WTC11 (cell line): ENCODE data around the gene DOK7. TPM values are rescaled to one million over a fixed set of nuclear protein-coding genes. Genes with fewer than 3 reads are reported as not detected.

ENCODE experiments used
- ATAC-seq: fragments of 200-7000 bp; cut with Tn5 transposase; 2 replicates; pipeline ENCODE4 v1.10.0; 2021; ENCODE audit warnings: mild to moderate bottlenecking, moderate library complexity
- CTCF ChIA-PET: fragments of 300-600 bp; sonication (Branson Sonifier 250); formaldehyde crosslinking; loops from one replicate; lab custom pipeline; 2021; ENCODE audit warnings: antibody characterized with exemption; lab: Charles Lee
- POLR2A ChIA-PET: fragments of 350-600 bp; sonication (Branson Sonifier 250); formaldehyde crosslinking; loops from one replicate; lab custom pipeline; 2021; ENCODE audit warnings: antibody characterized with exemption; lab: Charles Lee
- DNase-seq: peaks from one replicate; pipeline ENCODE4 v3.0.0; 2021; ENCODE audit warnings: low spot score
- H3K27ac Mint-ChIP-seq: 2 replicates; pipeline ENCODE4 v1.8.0; 2021; ENCODE audit warnings: mixed read lengths
- H3K27me3 Mint-ChIP-seq: 2 replicates; pipeline ENCODE4 v1.8.0; 2021; ENCODE audit warnings: low read depth, mild to moderate bottlenecking, moderate library complexity, mixed read lengths
- H3K36me3 Mint-ChIP-seq: 2 replicates; pipeline ENCODE4 v1.8.0; 2021; ENCODE audit warnings: mixed read lengths
- H3K4me1 Mint-ChIP-seq: 2 replicates; pipeline ENCODE4 v1.8.0; 2022; ENCODE audit warnings: mixed read lengths
- H3K4me3 Mint-ChIP-seq: 2 replicates; pipeline ENCODE4 v1.8.0; 2021; ENCODE audit warnings: mild to moderate bottlenecking, moderate library complexity, mixed read lengths
- H3K9me3 Mint-ChIP-seq: 2 replicates; pipeline ENCODE4 v1.8.0; 2021; ENCODE audit warnings: mixed read lengths
- ARID4B ChIP-seq: sonication (generic); formaldehyde crosslinking; IDR thresholded peaks from 2 replicates; pipeline ENCODE4 v1.8.0; 2023; ENCODE audit warnings: missing genetic modification reagents, mild to moderate bottlenecking, borderline replicate concordance
- ETV6 ChIP-seq: sonication (generic); formaldehyde crosslinking; IDR thresholded peaks from 2 replicates; pipeline ENCODE4 v1.8.1; 2022; ENCODE audit warnings: mild to moderate bottlenecking, missing genetic modification reagents
- FOXP4 ChIP-seq: sonication (generic); formaldehyde crosslinking; IDR thresholded peaks from 2 replicates; pipeline ENCODE4 v1.8.0; 2022; ENCODE audit warnings: mild to moderate bottlenecking, missing genetic modification reagents
- GTF2I ChIP-seq: fragments of 250-450 bp; sonication (Bioruptor Pico); conservative IDR thresholded peaks from 2 replicates; pipeline ENCODE4 v1.4.0; 2021; ENCODE audit warnings: mild to moderate bottlenecking
- MXD4 ChIP-seq: fragments of 250-450 bp; sonication (Bioruptor Pico); IDR thresholded peaks from 2 replicates; pipeline ENCODE4 v1.8.0; 2021; ENCODE audit warnings: mild to moderate bottlenecking, moderate library complexity, borderline replicate concordance
- NR3C1 ChIP-seq: sonication (generic); formaldehyde crosslinking; conservative IDR thresholded peaks from 2 replicates; pipeline ENCODE4 v1.8.1; 2023; ENCODE audit warnings: low read depth, mild to moderate bottlenecking, missing genetic modification reagents
- OVOL2 ChIP-seq: fragments of 250-450 bp; sonication (Bioruptor Pico); IDR thresholded peaks from 2 replicates; pipeline ENCODE4 v1.9.0; 2021; ENCODE audit warnings: mild to moderate bottlenecking, borderline replicate concordance
- RELA ChIP-seq: sonication (generic); formaldehyde crosslinking; IDR thresholded peaks from 2 replicates; pipeline ENCODE4 v1.8.1; 2022; ENCODE audit warnings: missing genetic modification reagents, mild to moderate bottlenecking, borderline replicate concordance
- SMAD3 ChIP-seq: sonication (generic); formaldehyde crosslinking; IDR thresholded peaks from 2 replicates; pipeline ENCODE4 v1.8.0; 2022; ENCODE audit warnings: missing genetic modification reagents, mild to moderate bottlenecking, borderline replicate concordance
- TEAD1 ChIP-seq: sonication (generic); formaldehyde crosslinking; IDR thresholded peaks from 2 replicates; pipeline ENCODE4 v1.8.0; 2022; ENCODE audit warnings: mild to moderate bottlenecking, missing genetic modification reagents
- TP53 ChIP-seq: sonication (generic); formaldehyde crosslinking; IDR thresholded peaks from 2 replicates; pipeline ENCODE4 v1.8.1; 2023; ENCODE audit warnings: mild to moderate bottlenecking, missing genetic modification reagents
- ZNF263 ChIP-seq: sonication (generic); formaldehyde crosslinking; IDR thresholded peaks from 2 replicates; pipeline ENCODE4 v1.8.1; 2022; ENCODE audit warnings: low read depth, mild to moderate bottlenecking, moderate library complexity, missing genetic modification reagents
- ZNF416 ChIP-seq: fragments of 250-450 bp; sonication (Bioruptor Pico); IDR thresholded peaks from 2 replicates; pipeline ENCODE4 v1.9.0; 2021; ENCODE audit warnings: mild to moderate bottlenecking, inconsistent platforms
- total RNA-seq: library from RNA; stranded (reverse); gene quantifications from 3 replicates; pipeline ENCODE4 v1.2.3, GENCODE V29; 2021
- TF ChIP-seq, protein P1 (sequence below): sonication (generic); formaldehyde crosslinking; IDR thresholded peaks from 2 replicates; pipeline ENCODE4 v1.8.0; 2022; ENCODE audit warnings: missing genetic modification reagents

Gene DOK7
- total RNA-seq, 1 experiment from 2014 or later = 0.22 TPM

- peaks cover 62% of the 10 kb centered on the region for H3K27me3 Mint-ChIP-seq
- ATAC-seq (no peak), DNase-seq (no peak)
- H3K4me1 Mint-ChIP-seq = peaks cover 21% of the 10 kb centered on the region
- no peak overlapping the region for H3K4me3 Mint-ChIP-seq
- ChIA-PET CTCF (interaction anchor here (1.0 to 2.3 kb wide), 2 partner anchors 153 to 159 kb away, joined by 3 to 10 read pairs; no protein-coding TSS in a partner anchor), POLR2A (no interaction called here)
- H3K9me3 Mint-ChIP-seq = no peaks in the 10 kb centered on the region
- no peaks in the 10 kb centered on the region for H3K36me3 Mint-ChIP-seq
- H3K27ac Mint-ChIP-seq = no peak overlapping the region
- no peak for TF ChIP-seq RELA (CRISPR knock-in tag)
- TF ChIP-seq ETV6 (CRISPR knock-in tag) = no peak
- TF ChIP-seq ZNF263 (CRISPR knock-in tag) = no peak
- TF ChIP-seq FOXP4 (CRISPR knock-in tag) = no peak
- TF ChIP-seq, protein P1, sequence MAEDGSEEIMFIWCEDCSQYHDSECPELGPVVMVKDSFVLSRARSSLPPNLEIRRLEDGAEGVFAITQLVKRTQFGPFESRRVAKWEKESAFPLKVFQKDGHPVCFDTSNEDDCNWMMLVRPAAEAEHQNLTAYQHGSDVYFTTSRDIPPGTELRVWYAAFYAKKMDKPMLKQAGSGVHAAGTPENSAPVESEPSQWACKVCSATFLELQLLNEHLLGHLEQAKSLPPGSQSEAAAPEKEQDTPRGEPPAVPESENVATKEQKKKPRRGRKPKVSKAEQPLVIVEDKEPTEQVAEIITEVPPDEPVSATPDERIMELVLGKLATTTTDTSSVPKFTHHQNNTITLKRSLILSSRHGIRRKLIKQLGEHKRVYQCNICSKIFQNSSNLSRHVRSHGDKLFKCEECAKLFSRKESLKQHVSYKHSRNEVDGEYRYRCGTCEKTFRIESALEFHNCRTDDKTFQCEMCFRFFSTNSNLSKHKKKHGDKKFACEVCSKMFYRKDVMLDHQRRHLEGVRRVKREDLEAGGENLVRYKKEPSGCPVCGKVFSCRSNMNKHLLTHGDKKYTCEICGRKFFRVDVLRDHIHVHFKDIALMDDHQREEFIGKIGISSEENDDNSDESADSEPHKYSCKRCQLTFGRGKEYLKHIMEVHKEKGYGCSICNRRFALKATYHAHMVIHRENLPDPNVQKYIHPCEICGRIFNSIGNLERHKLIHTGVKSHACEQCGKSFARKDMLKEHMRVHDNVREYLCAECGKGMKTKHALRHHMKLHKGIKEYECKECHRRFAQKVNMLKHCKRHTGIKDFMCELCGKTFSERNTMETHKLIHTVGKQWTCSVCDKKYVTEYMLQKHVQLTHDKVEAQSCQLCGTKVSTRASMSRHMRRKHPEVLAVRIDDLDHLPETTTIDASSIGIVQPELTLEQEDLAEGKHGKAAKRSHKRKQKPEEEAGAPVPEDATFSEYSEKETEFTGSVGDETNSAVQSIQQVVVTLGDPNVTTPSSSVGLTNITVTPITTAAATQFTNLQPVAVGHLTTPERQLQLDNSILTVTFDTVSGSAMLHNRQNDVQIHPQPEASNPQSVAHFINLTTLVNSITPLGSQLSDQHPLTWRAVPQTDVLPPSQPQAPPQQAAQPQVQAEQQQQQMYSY (CRISPR knock-in tag) = no peak
- no peak for TF ChIP-seq ZNF416 (CRISPR knock-in tag)
- no peak for TF ChIP-seq ARID4B (CRISPR knock-in tag)
These were observed 14.0 kb downstream of the DOK7 start for GRCh38 chr4:3476936-3477749.

DNA sequence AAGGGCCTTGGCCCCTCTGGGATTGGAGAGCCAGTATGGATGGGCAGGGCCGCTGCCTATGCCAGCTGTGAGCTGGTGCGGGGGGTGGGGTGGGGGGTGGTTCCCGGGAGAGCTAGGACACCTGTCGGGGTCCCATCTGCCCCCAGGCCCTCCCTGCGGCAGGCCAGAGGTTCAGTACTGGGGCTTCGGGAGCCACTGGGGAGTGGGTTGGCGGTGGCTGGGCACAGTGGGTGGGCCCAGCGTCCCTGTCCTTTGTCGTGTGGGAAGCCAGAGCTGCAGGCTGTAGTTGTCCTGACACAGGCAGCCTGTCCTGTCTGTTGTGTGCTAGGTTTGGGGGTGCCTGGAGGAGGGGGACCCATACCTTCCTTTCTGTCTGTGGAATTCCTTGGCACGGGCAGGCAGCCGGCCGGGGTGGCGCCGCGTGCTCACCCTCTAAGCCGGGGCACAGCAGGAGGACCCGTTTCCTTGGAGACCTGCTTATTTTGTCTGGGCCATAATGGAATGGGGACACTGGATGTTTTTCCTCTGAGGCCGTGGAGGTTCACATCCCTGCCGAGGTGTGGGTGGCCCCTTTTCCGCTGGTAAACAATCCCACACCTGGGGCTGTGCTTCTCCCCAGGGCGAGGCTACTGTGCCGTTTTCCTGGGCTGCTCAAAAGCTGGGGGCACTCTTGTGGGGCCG lies 14.8 kb downstream of the DOK7 start:
- Mint-ChIP-seq H3K4me3 (no peak overlapping the region), H3K36me3 (no peaks in the 10 kb centered on the region), H3K27ac (no peak overlapping the region)
- POLR2A ChIA-PET = no interaction called here
- TF ChIP-seq OVOL2 (CRISPR knock-in tag) = no peak
- no peak for TF ChIP-seq MXD4 (CRISPR knock-in tag)
- TF ChIP-seq NR3C1 (CRISPR knock-in tag) = no peak
- TF ChIP-seq TEAD1 = no peak
- no peak for TF ChIP-seq GTF2I (CRISPR knock-in tag)
- TF ChIP-seq TP53 (CRISPR knock-in tag) = no peak
- no peak for TF ChIP-seq SMAD3
- TF ChIP-seq, all 79 proteins: peak for 0
- ATAC-seq (no peak), DNase-seq (no peak)
- CTCF ChIA-PET = interaction anchor here (0.8 to 4.3 kb wide), 4 partner anchors 12 to 159 kb away, joined by 3 to 42 read pairs (median 24); no protein-coding TSS in a partner anchor
- Mint-ChIP-seq H3K4me1 (peaks cover 21% of the 10 kb centered on the region), H3K9me3 (no peaks in the 10 kb centered on the region), H3K27me3 (peaks cover 69% of the 10 kb centered on the region)
